ENCODE measurements around the gene BCL2L1.
A peak's percentile ranks its signal among the peaks of the same experiment; 100 is the strongest.
"Not testable (repeated sequence)": the region's sequence is repeated elsewhere in the genome, so short reads cannot be mapped to it uniquely, and the experiment has no call there.

Gene BCL2L1

GRCh38 chr20:31673943-31674463 is 48.7 kb downstream of the BCL2L1 start:
- no peak for DNase-seq

GRCh38 chr20:31673435-31673834 is 49.2 kb downstream of the BCL2L1 start:
- DNase-seq, result no peak

GRCh38 chr20:31671324-31671723 is 51.3 kb downstream of the BCL2L1 start:
- no peak for DNase-seq

- DNase-seq, result no peak
Measured at GRCh38 chr20:31670371-31671228, 52.1 kb downstream of the BCL2L1 start.

GRCh38 chr20:31669876-31670275 is 52.8 kb downstream of the BCL2L1 start:
- no peak for DNase-seq

GRCh38 chr20:31668944-31669343 is 53.7 kb downstream of the BCL2L1 start:
- DNase-seq, result not testable (repeated sequence)

GRCh38 chr20:31667315-31668285 is 55.1 kb downstream of the BCL2L1 start:
- DNase-seq, result peak; percentile 72

GRCh38 chr20:31666258-31667042 is 56.2 kb downstream of the BCL2L1 start:
- DNase-seq, result peak; percentile 53

- DNase-seq, result no peak
Measured at GRCh38 chr20:31665753-31666152, 56.9 kb downstream of the BCL2L1 start.

- no peak for DNase-seq
Measured at GRCh38 chr20:31664696-31665354, 57.8 kb downstream of the BCL2L1 start.

GRCh38 chr20:31663838-31664695 is 58.6 kb downstream of the BCL2L1 start:
- DNase-seq, result no peak

- DNase-seq, result no peak
Measured at GRCh38 chr20:31663524-31663837, 59.2 kb downstream of the BCL2L1 start.

GRCh38 chr20:31662372-31662854 is 60.3 kb downstream of the BCL2L1 start:
- no peak for DNase-seq

- DNase-seq, result peak; percentile 46
Measured at GRCh38 chr20:31661625-31662371, 60.9 kb downstream of the BCL2L1 start.

GRCh38 chr20:31654534-31654933 is 68.1 kb downstream of the BCL2L1 start:
- DNase-seq, result no peak

GRCh38 chr20:31653561-31653960 is 69.1 kb downstream of the BCL2L1 start:
- no peak for DNase-seq

- DNase-seq, result no peak
Measured at GRCh38 chr20:31652917-31653396, 69.7 kb downstream of the BCL2L1 start.

- not testable (repeated sequence) for DNase-seq
Measured at GRCh38 chr20:31648104-31648503, 74.6 kb downstream of the BCL2L1 start.

GRCh38 chr20:31644701-31645100 is 78.0 kb downstream of the BCL2L1 start:
- no peak for DNase-seq

GRCh38 chr20:31643522-31643921 is 79.1 kb downstream of the BCL2L1 start:
- no peak for DNase-seq

All from MV-4-11 (cell line).